ENCODE results near the gene PCDH10. TPM values are rescaled to one million over a fixed set of nuclear protein-coding genes. Genes with fewer than 3 reads are reported as not detected.

PCDH10 gene
- total and polyA plus RNA-seq, 9 donors, result 0.23 to 6.4 (median 1.7) TPM

GRCh38 chr4:133149932-133150471 is 908 bp downstream of the PCDH10 start:
- H3K4me1 ChIP-seq (ENCODE audit: insufficient read depth), result no peaks in the 10 kb centered on the region
- WGBS, 3 donors, result 1 to 2% (median 1%) methylated on average over 16 to 17 of the region's 17 CpGs
- no peaks in the 10 kb centered on the region for H3K36me3 ChIP-seq
- TF ChIP-seq EP300 (IDR thresholded peaks at IDR 0.05) (no peak), POLR2A (IDR thresholded peaks at IDR 0.05) (no peak)
- TF ChIP-seq, protein P1, sequence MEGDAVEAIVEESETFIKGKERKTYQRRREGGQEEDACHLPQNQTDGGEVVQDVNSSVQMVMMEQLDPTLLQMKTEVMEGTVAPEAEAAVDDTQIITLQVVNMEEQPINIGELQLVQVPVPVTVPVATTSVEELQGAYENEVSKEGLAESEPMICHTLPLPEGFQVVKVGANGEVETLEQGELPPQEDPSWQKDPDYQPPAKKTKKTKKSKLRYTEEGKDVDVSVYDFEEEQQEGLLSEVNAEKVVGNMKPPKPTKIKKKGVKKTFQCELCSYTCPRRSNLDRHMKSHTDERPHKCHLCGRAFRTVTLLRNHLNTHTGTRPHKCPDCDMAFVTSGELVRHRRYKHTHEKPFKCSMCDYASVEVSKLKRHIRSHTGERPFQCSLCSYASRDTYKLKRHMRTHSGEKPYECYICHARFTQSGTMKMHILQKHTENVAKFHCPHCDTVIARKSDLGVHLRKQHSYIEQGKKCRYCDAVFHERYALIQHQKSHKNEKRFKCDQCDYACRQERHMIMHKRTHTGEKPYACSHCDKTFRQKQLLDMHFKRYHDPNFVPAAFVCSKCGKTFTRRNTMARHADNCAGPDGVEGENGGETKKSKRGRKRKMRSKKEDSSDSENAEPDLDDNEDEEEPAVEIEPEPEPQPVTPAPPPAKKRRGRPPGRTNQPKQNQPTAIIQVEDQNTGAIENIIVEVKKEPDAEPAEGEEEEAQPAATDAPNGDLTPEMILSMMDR (IDR thresholded peaks at IDR 0.05), result no peak
- no peaks in the 10 kb centered on the region for H3K9me3 ChIP-seq
- intact Hi-C loops (cut with DNase I), result no loop called here
- no peak overlapping the region for H3K27ac ChIP-seq
- peak overlapping the region; percentile 40 for H3K4me3 ChIP-seq
- H3K27me3 ChIP-seq, result no peaks in the 10 kb centered on the region
- no peak for DNase-seq

- Histone ChIP-seq H3K4me3 (peak overlapping the region; percentile 40), H3K36me3 (no peaks in the 10 kb centered on the region), H3K27ac (peak overlapping the region in 1 of 2 donors; percentile 56), H3K27me3 (no peaks in the 10 kb centered on the region), H3K9me3 (no peaks in the 10 kb centered on the region), H3K4me1 (ENCODE audit: insufficient read depth) (no peaks in the 10 kb centered on the region)
- 0 to 1% (median 1%) methylated on average over 56 to 63 of the region's 63 CpGs for WGBS, 3 donors
- intact Hi-C loops (cut with DNase I), result no loop called here
- peak in 3 of 5 donors; percentile 24 to 28 (median 28) for DNase-seq
- TF ChIP-seq EP300 (IDR thresholded peaks at IDR 0.05) (no peak), POLR2A (IDR thresholded peaks at IDR 0.05) (no peak)
- TF ChIP-seq, protein P1 (IDR thresholded peaks at IDR 0.05), result no peak
These were observed 1.6 kb downstream of the PCDH10 start for GRCh38 chr4:133150486-133151340.

DNA sequence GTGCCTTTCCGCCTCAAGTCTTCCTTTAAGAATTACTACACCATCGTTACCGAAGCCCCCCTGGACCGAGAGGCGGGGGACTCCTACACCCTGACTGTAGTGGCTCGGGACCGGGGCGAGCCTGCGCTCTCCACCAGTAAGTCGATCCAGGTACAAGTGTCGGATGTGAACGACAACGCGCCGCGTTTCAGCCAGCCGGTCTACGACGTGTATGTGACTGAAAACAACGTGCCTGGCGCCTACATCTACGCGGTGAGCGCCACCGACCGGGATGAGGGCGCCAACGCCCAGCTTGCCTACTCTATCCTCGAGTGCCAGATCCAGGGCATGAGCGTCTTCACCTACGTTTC is 2.2 kb downstream of the PCDH10 start:
- H3K4me3 ChIP-seq, result peak overlapping the region; percentile 40
- intact Hi-C loops (cut with DNase I), result no loop called here

DNA sequence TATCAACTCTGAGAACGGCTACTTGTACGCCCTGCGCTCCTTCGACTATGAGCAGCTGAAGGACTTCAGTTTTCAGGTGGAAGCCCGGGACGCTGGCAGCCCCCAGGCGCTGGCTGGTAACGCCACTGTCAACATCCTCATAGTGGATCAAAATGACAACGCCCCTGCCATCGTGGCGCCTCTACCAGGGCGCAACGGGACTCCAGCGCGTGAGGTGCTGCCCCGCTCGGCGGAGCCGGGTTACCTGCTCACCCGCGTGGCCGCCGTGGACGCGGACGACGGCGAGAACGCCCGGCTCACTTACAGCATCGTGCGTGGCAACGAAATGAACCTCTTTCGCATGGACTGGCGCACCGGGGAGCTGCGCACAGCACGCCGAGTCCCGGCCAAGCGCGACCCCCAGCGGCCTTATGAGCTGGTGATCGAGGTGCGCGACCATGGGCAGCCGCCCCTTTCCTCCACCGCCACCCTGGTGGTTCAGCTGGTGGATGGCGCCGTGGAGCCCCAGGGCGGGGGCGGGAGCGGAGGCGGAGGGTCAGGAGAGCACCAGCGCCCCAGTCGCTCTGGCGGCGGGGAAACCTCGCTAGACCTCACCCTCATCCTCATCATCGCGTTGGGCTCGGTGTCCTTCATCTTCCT is 2.7 kb downstream of the PCDH10 start:
- Histone ChIP-seq H3K36me3 (no peaks in the 10 kb centered on the region), H3K4me3 (peak overlapping the region; percentile 40), H3K27ac (peak overlapping the region in 1 of 2 donors; percentile 56), H3K27me3 (no peaks in the 10 kb centered on the region), H3K4me1 (ENCODE audit: insufficient read depth) (no peaks in the 10 kb centered on the region), H3K9me3 (no peaks in the 10 kb centered on the region)
- intact Hi-C loops (cut with DNase I), result no loop called here
- 0 to 2% (median 1%) methylated on average over 41 to 62 of the region's 62 CpGs for WGBS, 3 donors
- TF ChIP-seq, protein P1 (IDR thresholded peaks at IDR 0.05), result no peak
- TF ChIP-seq EP300 (IDR thresholded peaks at IDR 0.05) (no peak), POLR2A (IDR thresholded peaks at IDR 0.05) (no peak)
- DNase-seq, result peak in 3 of 5 donors; percentile 28 to 38 (median 35)

More for the DNA sequence above, 2.2 kb downstream of the PCDH10 start:
- Histone ChIP-seq H3K9me3 (no peaks in the 10 kb centered on the region), H3K27me3 (no peaks in the 10 kb centered on the region), H3K4me1 (ENCODE audit: insufficient read depth) (no peaks in the 10 kb centered on the region), H3K36me3 (no peaks in the 10 kb centered on the region), H3K27ac (peak overlapping the region in 1 of 2 donors; percentile 56)
- 0 to 2% (median 1%) methylated on average over 31 of the region's 31 CpGs for WGBS, 3 donors
- TF ChIP-seq, protein P1 (IDR thresholded peaks at IDR 0.05), result no peak
- no peak for TF ChIP-seq EP300 (IDR thresholded peaks at IDR 0.05)
- no peak for TF ChIP-seq POLR2A (IDR thresholded peaks at IDR 0.05)
- peak in 2 of 5 donors; percentile 14 to 25 for DNase-seq
